ENCODE data around the gene ADM.

Gene ADM

GRCh38 chr11:10302359-10302743 lies 2.5 kb upstream of the ADM start:
- H3K4me3 ChIP-seq (ENCODE audit: low read depth, low read length), result peak overlapping the region; percentile 100
- no peak for TF ChIP-seq CTCF (IDR thresholded peaks at IDR 0.05; ENCODE audit: low read depth, low read length)

DNA sequence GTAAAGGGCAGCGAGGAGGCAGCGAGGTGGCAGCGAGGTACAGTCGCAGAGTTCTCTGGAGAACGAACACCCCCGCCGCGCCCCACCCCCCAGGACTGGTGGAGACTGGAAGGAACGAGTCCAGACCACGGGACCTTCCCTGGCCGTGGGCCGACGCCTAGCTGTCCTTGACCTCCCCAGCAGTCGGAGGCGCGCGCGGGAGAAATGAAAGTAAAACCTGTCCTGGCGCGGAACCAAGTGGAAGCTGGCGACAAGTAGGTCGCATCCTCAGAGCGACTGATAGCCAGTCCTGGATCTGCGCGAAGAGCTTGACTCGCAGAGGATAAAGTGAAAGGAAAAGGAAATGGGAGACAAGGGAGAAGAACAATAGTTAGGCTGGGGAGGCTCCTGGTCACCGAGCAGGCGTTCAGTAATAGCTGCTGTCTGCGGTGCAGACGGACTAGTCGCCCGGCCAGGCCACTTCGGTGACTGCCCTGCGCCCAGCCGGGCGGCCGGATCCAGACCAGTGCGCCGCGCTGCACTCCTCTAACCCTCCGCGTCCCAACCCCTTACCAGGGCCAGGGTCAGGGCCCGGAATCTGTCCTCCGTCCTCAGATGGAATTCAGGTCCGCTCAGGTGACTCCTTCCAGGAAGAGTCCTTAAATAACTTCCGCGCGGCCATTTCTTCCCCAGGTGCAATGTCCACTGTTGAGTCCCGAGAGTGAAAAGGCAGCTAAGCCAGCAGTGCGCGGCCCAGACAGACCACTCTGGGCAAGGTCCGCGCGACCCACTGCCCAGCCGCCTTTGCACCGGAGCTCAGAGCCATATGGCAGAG lies 1.9 kb upstream of the ADM start:
- peak overlapping the region; percentile 100 for H3K4me3 ChIP-seq (ENCODE audit: low read depth, low read length)
- no peak for TF ChIP-seq CTCF (IDR thresholded peaks at IDR 0.05; ENCODE audit: low read depth, low read length)

DNA sequence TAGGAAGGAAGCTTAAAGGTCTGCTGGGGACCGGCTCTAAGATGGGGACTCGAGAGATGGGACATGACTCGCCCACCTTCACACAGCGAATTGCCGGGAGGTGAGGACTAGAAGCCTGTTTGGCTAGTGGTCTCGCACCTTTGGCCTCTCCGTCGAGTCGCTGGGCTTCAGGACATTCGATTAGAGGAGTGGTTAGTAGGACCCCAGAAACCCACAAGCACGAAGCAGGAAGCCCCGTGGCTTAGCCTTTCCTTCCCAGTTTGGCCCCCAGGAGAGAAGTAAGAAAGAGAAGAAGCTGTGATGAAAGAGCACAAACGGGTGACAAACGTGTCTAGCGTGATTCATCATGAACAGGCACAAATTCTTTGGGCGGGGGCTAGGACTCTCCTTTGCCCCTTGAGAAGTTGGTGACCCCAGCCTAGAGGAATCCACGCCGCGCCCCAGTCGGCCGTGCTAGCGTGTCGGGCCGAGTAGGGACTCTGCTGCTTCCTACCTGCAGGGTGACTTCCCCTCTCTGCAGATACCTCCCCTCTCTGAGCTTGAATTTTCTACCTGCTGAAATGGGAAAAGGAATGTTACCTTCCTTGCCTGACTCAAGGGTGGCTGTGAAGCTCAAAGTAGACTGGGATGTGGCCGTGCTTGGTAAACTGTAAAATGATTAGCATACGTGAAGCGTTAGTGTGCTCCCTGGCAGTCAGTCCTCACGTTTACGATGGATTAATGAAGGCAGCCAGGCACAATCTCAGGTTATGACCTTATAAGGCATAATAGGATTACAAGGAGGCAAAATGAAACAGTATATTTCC lies 1.1 kb upstream of the ADM start:
- peak overlapping the region; percentile 100 for H3K4me3 ChIP-seq (ENCODE audit: low read depth, low read length)
- no peak for TF ChIP-seq CTCF (IDR thresholded peaks at IDR 0.05; ENCODE audit: low read depth, low read length)

GRCh38 chr11:10305262-10305963 lies 540 bp downstream of the ADM start:
- TF ChIP-seq CTCF (IDR thresholded peaks at IDR 0.05; ENCODE audit: low read depth, low read length), result no peak
- peak overlapping the region; percentile 100 for H3K4me3 ChIP-seq (ENCODE audit: low read depth, low read length)

DNA sequence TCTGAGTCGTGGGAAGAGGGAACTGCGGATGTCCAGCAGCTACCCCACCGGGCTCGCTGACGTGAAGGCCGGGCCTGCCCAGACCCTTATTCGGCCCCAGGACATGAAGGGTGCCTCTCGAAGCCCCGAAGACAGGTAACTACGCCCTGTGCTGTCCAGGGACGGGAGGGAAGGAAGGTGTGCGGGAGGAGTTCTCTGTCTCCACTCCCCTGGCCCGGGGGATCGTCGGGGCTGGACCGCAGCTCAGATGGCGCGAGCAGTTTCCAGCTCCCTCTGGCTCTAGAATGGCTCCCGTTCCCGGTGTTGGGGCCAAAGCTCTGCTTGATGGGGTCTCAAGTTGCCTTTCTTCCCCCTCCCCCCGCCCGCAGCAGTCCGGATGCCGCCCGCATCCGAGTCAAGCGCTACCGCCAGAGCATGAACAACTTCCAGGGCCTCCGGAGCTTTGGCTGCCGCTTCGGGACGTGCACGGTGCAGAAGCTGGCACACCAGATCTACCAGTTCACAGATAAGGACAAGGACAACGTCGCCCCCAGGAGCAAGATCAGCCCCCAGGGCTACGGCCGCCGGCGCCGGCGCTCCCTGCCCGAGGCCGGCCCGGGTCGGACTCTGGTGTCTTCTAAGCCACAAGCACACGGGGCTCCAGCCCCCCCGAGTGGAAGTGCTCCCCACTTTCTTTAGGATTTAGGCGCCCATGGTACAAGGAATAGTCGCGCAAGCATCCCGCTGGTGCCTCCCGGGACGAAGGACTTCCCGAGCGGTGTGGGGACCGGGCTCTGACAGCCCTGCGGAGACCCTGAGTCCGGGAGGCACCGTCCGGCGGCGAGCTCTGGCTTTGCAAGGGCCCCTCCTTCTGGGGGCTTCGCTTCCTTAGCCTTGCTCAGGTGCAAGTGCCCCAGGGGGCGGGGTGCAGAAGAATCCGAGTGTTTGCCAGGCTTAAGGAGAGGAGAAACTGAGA lies 1.4 kb downstream of the ADM start:
- H3K4me3 ChIP-seq (ENCODE audit: low read depth, low read length), result peak overlapping the region; percentile 100
- no peak for TF ChIP-seq CTCF (IDR thresholded peaks at IDR 0.05; ENCODE audit: low read depth, low read length)

GRCh38 chr11:10307022-10307399 lies 2.1 kb downstream of the ADM start:
- no peak for TF ChIP-seq CTCF (IDR thresholded peaks at IDR 0.05; ENCODE audit: low read depth, low read length)
- H3K4me3 ChIP-seq (ENCODE audit: low read depth, low read length), result peak overlapping the region; percentile 100

Measured in WI38 (cell line).